Activated T-helper 9 cell treated with anti-CD3 and anti-CD28 coated beads, Interleukin-2, amount 50 U/mL, for 16 hours (primary cell): ENCODE measurements around the gene SLC24A3.

Experiments
- DNase-seq: peaks from one replicate; pipeline ENCODE4 v3.0.0-alpha.2; 2020; ENCODE audit warnings: low read depth

SLC24A3 gene

GRCh38 chr20:19549896-19550295, 337.5 kb downstream of the SLC24A3 start:
- DNase-seq = no peak

GRCh38 chr20:19552221-19553180, 340.1 kb downstream of the SLC24A3 start:
- DNase-seq = no peak

GRCh38 chr20:19554666-19555065, 342.2 kb downstream of the SLC24A3 start:
- no peak for DNase-seq

- no peak for DNase-seq
Measured at GRCh38 chr20:19555726-19556125, 343.3 kb downstream of the SLC24A3 start.

GRCh38 chr20:19557291-19557690, 344.8 kb downstream of the SLC24A3 start:
- DNase-seq = no peak

- no peak for DNase-seq
Measured at GRCh38 chr20:19560881-19561480, 348.5 kb downstream of the SLC24A3 start.

GRCh38 chr20:19562426-19562825, 350.0 kb downstream of the SLC24A3 start:
- no peak for DNase-seq

GRCh38 chr20:19564261-19564660, 351.8 kb downstream of the SLC24A3 start:
- no peak for DNase-seq

GRCh38 chr20:19565736-19566135, 353.3 kb downstream of the SLC24A3 start:
- DNase-seq = no peak

- no peak for DNase-seq
Measured at GRCh38 chr20:19566226-19566945, 353.9 kb downstream of the SLC24A3 start.

- DNase-seq = no peak
Measured at GRCh38 chr20:19568128-19568527, 355.7 kb downstream of the SLC24A3 start.

GRCh38 chr20:19571996-19572395, 359.6 kb downstream of the SLC24A3 start:
- DNase-seq = no peak

GRCh38 chr20:19577692-19578091, 365.2 kb downstream of the SLC24A3 start:
- no peak for DNase-seq

GRCh38 chr20:19582782-19583181, 370.3 kb downstream of the SLC24A3 start:
- DNase-seq = no peak

- DNase-seq = no peak
Measured at GRCh38 chr20:19583532-19584175, 371.2 kb downstream of the SLC24A3 start.

- no peak for DNase-seq
Measured at GRCh38 chr20:19588241-19588640, 375.8 kb downstream of the SLC24A3 start.

GRCh38 chr20:19588732-19589131, 376.3 kb downstream of the SLC24A3 start:
- DNase-seq = no peak

- DNase-seq = no peak
Measured at GRCh38 chr20:19589787-19590362, 377.4 kb downstream of the SLC24A3 start.

GRCh38 chr20:19590382-19590781, 377.9 kb downstream of the SLC24A3 start:
- DNase-seq = no peak

GRCh38 chr20:19593762-19594161, 381.3 kb downstream of the SLC24A3 start:
- no peak for DNase-seq

- no peak for DNase-seq
Measured at GRCh38 chr20:19594896-19595295, 382.5 kb downstream of the SLC24A3 start.
